ENCODE data around the gene DEPP1. TPM values are rescaled to one million over a fixed set of nuclear protein-coding genes. Genes with fewer than 3 reads are reported as not detected.

Gene DEPP1
- polyA plus RNA-seq, 1 donor from 2014 or later, result 4.3 TPM

GRCh38 chr10:44966816-44967509 lies 11.6 kb downstream of the DEPP1 start:
- no peak overlapping the region for H3K27ac ChIP-seq (ENCODE audit: low read length)
- no peak overlapping the region for H3K4me3 ChIP-seq (ENCODE audit: low read length)
- H2AFZ ChIP-seq (ENCODE audit: low read depth, low read length), result no peak overlapping the region
- no peak overlapping the region for H3K9ac ChIP-seq (ENCODE audit: low read length)
- H3F3A ChIP-seq (ENCODE audit: insufficient read depth, low read length, poor library complexity, severe bottlenecking), result no peaks in the 10 kb centered on the region
- no peaks in the 10 kb centered on the region for H3K79me2 ChIP-seq (replicated peaks; ENCODE audit: insufficient read depth, low read length)
- no peaks in the 10 kb centered on the region for H4K20me1 ChIP-seq (ENCODE audit: insufficient read depth)
- TF ChIP-seq RAD21 (conservative IDR thresholded peaks at IDR 0.05) (no peak), EP300 (conservative IDR thresholded peaks at IDR 0.05; ENCODE audit: poor library complexity, severe bottlenecking) (no peak), CTCF (IDR thresholded peaks at IDR 0.05; ENCODE audit: poor library complexity, severe bottlenecking) (no peak), POLR2AphosphoS5 (IDR thresholded peaks at IDR 0.05) (no peak), TAF1 (IDR thresholded peaks at IDR 0.05; ENCODE audit: low read depth) (no peak), SMC3 (conservative IDR thresholded peaks at IDR 0.05; ENCODE audit: poor library complexity) (no peak), MXI1 (conservative IDR thresholded peaks at IDR 0.05; ENCODE audit: poor library complexity, severe bottlenecking) (no peak), EZH2 (IDR thresholded peaks at IDR 0.05; ENCODE audit: borderline replicate concordance, insufficient read depth, low read length, poor library complexity, severe bottlenecking) (no peak), REST (IDR thresholded peaks at IDR 0.05; ENCODE audit: borderline replicate concordance) (no peak)
- no peaks in the 10 kb centered on the region for H3K9me2 ChIP-seq (ENCODE audit: insufficient read depth, low read length)
- H3K9me3 ChIP-seq (ENCODE audit: low read length), result no peaks in the 10 kb centered on the region
- H3K4me2 ChIP-seq (ENCODE audit: low read length), result no peak overlapping the region
- H3K27me3 ChIP-seq (ENCODE audit: insufficient read depth, low read depth, low read length), result no peaks in the 10 kb centered on the region
- H3K36me3 ChIP-seq (ENCODE audit: insufficient read depth, low read length), result no peaks in the 10 kb centered on the region

- H3K36me3 ChIP-seq (ENCODE audit: insufficient read depth, low read length), result no peaks in the 10 kb centered on the region
- H3K27ac ChIP-seq (ENCODE audit: low read length), result no peak overlapping the region
- TF ChIP-seq MXI1 (conservative IDR thresholded peaks at IDR 0.05; ENCODE audit: poor library complexity, severe bottlenecking) (no peak), REST (IDR thresholded peaks at IDR 0.05; ENCODE audit: borderline replicate concordance) (no peak), EP300 (conservative IDR thresholded peaks at IDR 0.05; ENCODE audit: poor library complexity, severe bottlenecking) (no peak), RAD21 (conservative IDR thresholded peaks at IDR 0.05) (no peak), POLR2AphosphoS5 (IDR thresholded peaks at IDR 0.05) (no peak), SMC3 (conservative IDR thresholded peaks at IDR 0.05; ENCODE audit: poor library complexity) (no peak)
- H4K20me1 ChIP-seq (ENCODE audit: insufficient read depth), result no peaks in the 10 kb centered on the region
- H3K9me2 ChIP-seq (ENCODE audit: insufficient read depth, low read length), result no peaks in the 10 kb centered on the region
- no peaks in the 10 kb centered on the region for H3K27me3 ChIP-seq (ENCODE audit: insufficient read depth, low read depth, low read length)
- no peak overlapping the region for H2AFZ ChIP-seq (ENCODE audit: low read depth, low read length)
- H3K4me3 ChIP-seq (ENCODE audit: low read length), result no peak overlapping the region
- no peaks in the 10 kb centered on the region for H3F3A ChIP-seq (ENCODE audit: insufficient read depth, low read length, poor library complexity, severe bottlenecking)
- H3K9ac ChIP-seq (ENCODE audit: low read length), result no peak overlapping the region
- H3K79me2 ChIP-seq (replicated peaks; ENCODE audit: insufficient read depth, low read length), result no peaks in the 10 kb centered on the region
- no peaks in the 10 kb centered on the region for H3K9me3 ChIP-seq (ENCODE audit: low read length)
- no peak overlapping the region for H3K4me2 ChIP-seq (ENCODE audit: low read length)
Measured at GRCh38 chr10:44966129-44966815, 12.3 kb downstream of the DEPP1 start.
